SK-N-MC (cell line): Measurements from ENCODE around the gene BANP.

Experiments
- EZH2 ChIP-seq: fragments of 200-600 bp; sonication (generic); IDR thresholded peaks from one replicate; pipeline ENCODE4 v1.6.1; 2017; ENCODE audit warnings: antibody characterized with exemption
- FOXP2 ChIP-seq: optimal IDR thresholded peaks from 2 replicates; pipeline ENCODE3; 2011; ENCODE audit warnings: mild to moderate bottlenecking, moderate library complexity; ENCODE audit not compliant: insufficient read depth; ENCODE audit errors: extremely low read length, control extremely low read depth
- POLR2AphosphoS5 ChIP-seq: IDR thresholded peaks from 2 replicates; pipeline ENCODE4 v1.6.1; 2012; ENCODE audit warnings: mild to moderate bottlenecking, low read depth, low read length, borderline replicate concordance

GRCh38 chr16:88121886-88122580 is 170.8 kb downstream of the BANP start:
- no peak for TF ChIP-seq EZH2
- no peak for TF ChIP-seq POLR2AphosphoS5
- TF ChIP-seq FOXP2, result no peak
